HFFc6 (cell line): ENCODE measurements around the gene CNTLN. TPM values are rescaled to one million over a fixed set of nuclear protein-coding genes. Genes with fewer than 3 reads are reported as not detected.
"Not testable (repeated sequence)": the region's sequence is repeated elsewhere in the genome, so short reads cannot be mapped to it uniquely, and the experiment has no call there.

ENCODE experiments used
- DNase-seq: peaks from one replicate; pipeline ENCODE4 v3.0.0-alpha.2; 2018
- H3K27ac Mint-ChIP-seq: 2 replicates; pipeline ENCODE4 v1.8.0; 2020; ENCODE audit warnings: mild to moderate bottlenecking, mixed read lengths
- H3K27me3 Mint-ChIP-seq: 2 replicates; pipeline ENCODE4 v1.8.0; 2021; ENCODE audit warnings: mild to moderate bottlenecking, moderate library complexity, mixed read lengths; ENCODE audit not compliant: insufficient read depth
- H3K36me3 Mint-ChIP-seq: 2 replicates; pipeline ENCODE4 v1.8.0; 2021; ENCODE audit warnings: low read depth, mixed read lengths
- H3K4me1 Mint-ChIP-seq: 2 replicates; pipeline ENCODE4 v1.8.0; 2020; ENCODE audit warnings: low read depth, mixed read lengths
- H3K4me3 Mint-ChIP-seq: 2 replicates; pipeline ENCODE4 v1.8.0; 2020; ENCODE audit warnings: mild to moderate bottlenecking, moderate library complexity, mixed read lengths
- H3K9me3 Mint-ChIP-seq: 2 replicates; pipeline ENCODE4 v1.8.0; 2020; ENCODE audit warnings: mild to moderate bottlenecking, mixed read lengths
- total RNA-seq, 6 experiments: library from RNA; stranded (reverse); fragmentation: NEBNext Ultra II Directional; extraction: Animal tissue kit (Norgen Biotek cat#: 25700); gene quantifications; 2 replicates in 1 of 6; 3 replicates in 5 of 6; pipeline ENCODE4 v1.2.3, GENCODE V29; 2021
- TF ChIP-seq, protein P1 (sequence below): fragments of 200-600 bp; sonication (generic); IDR thresholded peaks from 2 replicates; pipeline ENCODE4 v1.5.0; 2021; ENCODE audit warnings: antibody characterized with exemption, mild to moderate bottlenecking

CNTLN gene
- total RNA-seq, 6 experiments from 2014 or later, result 4.9 to 9.0 (median 8.6) TPM

DNA sequence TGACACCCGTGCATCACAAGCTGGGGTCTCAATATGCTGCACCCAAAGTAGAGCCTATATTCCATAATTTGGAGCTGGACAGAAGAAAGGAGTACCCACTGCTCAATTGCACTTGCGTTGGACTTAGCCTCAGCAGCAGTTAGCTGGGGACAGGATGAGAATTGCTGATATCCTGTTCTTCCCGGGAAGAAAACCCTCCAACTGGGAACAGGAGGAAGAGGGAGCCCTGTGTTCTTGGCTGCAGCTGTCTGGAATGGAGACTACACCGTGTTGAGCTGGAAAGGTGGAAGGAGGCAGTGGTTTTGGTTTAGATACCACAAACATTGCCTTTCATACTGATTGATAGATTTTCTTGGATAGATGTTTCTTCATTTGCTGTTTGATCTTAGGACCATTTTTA, 24.6 kb downstream of the CNTLN start:
- Mint-ChIP-seq H3K36me3 (peaks cover 21% of the 10 kb centered on the region), H3K4me1 (no peaks in the 10 kb centered on the region), H3K27me3 (no peaks in the 10 kb centered on the region), H3K27ac (no peak overlapping the region), H3K9me3 (no peaks in the 10 kb centered on the region), H3K4me3 (no peak overlapping the region)
- TF ChIP-seq, protein P1, sequence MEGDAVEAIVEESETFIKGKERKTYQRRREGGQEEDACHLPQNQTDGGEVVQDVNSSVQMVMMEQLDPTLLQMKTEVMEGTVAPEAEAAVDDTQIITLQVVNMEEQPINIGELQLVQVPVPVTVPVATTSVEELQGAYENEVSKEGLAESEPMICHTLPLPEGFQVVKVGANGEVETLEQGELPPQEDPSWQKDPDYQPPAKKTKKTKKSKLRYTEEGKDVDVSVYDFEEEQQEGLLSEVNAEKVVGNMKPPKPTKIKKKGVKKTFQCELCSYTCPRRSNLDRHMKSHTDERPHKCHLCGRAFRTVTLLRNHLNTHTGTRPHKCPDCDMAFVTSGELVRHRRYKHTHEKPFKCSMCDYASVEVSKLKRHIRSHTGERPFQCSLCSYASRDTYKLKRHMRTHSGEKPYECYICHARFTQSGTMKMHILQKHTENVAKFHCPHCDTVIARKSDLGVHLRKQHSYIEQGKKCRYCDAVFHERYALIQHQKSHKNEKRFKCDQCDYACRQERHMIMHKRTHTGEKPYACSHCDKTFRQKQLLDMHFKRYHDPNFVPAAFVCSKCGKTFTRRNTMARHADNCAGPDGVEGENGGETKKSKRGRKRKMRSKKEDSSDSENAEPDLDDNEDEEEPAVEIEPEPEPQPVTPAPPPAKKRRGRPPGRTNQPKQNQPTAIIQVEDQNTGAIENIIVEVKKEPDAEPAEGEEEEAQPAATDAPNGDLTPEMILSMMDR, result no peak
- DNase-seq, result no peak

DNA sequence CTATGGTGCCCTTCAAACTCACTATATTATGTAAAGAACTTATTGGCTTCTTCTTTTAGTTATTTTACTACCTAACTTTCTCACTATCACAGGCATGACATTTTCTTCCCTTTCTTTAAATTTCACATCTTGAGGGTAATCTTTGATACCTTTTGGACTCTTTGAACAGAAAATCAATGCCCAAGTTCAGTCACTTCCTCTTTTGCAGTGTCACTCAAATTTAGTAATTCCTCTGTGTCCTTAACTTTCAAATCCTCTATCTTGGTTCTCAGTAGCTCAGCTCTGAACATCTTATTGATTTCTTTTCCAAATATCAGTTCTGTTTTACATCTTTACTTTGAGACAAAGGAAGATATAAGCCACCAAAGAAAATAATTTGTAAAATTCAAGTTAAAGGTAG, 25.5 kb downstream of the CNTLN start:
- H3K27ac Mint-ChIP-seq, result no peak overlapping the region
- no peaks in the 10 kb centered on the region for H3K27me3 Mint-ChIP-seq
- H3K4me3 Mint-ChIP-seq, result no peak overlapping the region
- TF ChIP-seq, protein P1, result no peak
- peaks cover 12% of the 10 kb centered on the region; the same call in 1 of the 2 replicates for H3K36me3 Mint-ChIP-seq
- H3K4me1 Mint-ChIP-seq, result no peaks in the 10 kb centered on the region
- H3K9me3 Mint-ChIP-seq, result no peaks in the 10 kb centered on the region
- no peak for DNase-seq

DNA sequence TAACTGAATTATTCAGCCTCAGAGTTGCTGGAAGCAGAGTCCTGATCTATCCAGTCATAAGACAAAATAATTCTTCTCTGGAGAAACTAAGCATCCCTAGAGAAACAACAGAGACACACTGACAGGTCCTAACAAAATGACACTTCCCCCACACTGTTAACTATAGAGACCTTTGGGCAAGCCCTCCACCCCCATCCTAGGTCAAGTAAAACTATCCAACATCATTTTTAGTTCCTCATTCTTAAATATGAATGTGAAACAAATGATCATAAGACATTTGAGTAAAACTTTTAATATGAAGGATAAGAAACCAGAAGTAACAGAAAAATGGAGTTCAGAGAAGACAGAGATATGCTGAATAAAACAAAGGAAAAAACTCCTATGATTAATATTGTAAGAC, 30.9 kb downstream of the CNTLN start:
- no peak for DNase-seq
- no peaks in the 10 kb centered on the region for H3K4me1 Mint-ChIP-seq
- TF ChIP-seq, protein P1, result no peak
- H3K4me3 Mint-ChIP-seq, result no peak overlapping the region
- H3K9me3 Mint-ChIP-seq, result peaks cover 7% of the 10 kb centered on the region; the same call in 1 of the 2 replicates
- H3K27me3 Mint-ChIP-seq, result no peaks in the 10 kb centered on the region
- H3K36me3 Mint-ChIP-seq, result peaks cover 23% of the 10 kb centered on the region
- H3K27ac Mint-ChIP-seq, result no peak overlapping the region

DNA sequence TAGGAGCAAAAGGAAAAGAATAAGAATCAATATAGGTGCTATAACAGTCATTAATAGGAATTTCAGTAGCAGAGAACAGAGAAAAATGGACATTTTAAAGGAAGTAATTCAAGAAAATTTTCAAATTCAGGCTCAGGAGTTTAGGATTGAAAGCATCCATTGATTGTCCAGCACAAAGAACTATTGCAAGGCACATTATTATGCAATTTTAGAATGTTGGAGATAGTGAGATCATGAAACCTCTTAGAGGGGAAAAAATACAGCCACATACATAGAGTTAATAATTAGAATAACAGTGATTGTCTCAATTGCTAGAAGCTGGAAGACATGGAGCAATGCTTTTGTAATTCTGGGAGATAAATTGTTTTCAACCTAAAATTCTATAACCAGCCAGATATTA, 31.5 kb downstream of the CNTLN start:
- Mint-ChIP-seq H3K27me3 (no peaks in the 10 kb centered on the region), H3K4me1 (no peaks in the 10 kb centered on the region), H3K27ac (no peak overlapping the region), H3K9me3 (peaks cover 7% of the 10 kb centered on the region; the same call in 1 of the 2 replicates), H3K36me3 (peaks cover 23% of the 10 kb centered on the region), H3K4me3 (no peak overlapping the region)
- DNase-seq, result no peak
- TF ChIP-seq, protein P1, result no peak

DNA sequence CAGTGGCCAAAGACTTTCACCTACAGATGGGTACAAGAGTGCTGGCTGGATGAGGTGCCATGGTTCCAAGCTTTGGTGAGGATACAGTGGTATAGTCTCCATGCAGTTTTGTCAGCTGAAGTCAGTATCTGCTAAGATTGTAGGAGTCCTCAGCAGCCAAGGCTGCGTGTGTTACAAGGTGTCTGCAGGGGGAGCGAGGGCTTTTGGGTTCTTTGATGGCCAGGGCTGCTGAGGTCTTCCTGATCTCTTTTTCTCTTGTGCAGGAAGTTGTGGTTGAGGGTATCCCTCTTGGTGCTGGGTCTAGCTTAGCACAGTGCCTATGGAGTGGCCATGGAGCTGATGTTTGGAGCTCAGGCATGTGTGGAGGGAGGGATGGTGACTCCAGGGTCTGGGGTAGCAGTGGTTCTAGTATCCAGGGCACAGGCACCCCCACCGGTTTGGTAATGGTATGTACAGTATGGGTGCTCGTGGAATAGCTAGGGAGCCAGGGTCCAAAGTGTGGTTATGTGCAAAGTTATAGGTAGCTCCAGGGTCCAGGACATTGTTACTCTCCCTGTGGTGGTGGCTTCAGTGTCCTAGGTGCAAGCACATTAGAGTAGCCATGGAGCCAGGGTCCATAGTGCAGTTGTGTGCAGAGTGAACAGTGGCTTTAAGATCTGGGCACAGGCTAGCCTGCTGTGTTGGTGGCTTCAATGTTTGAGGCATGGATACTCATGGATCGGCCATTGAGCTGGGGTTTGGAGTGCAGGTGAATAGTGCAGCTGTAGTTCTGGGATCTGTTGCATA, 36.7 kb downstream of the CNTLN start:
- no peak for DNase-seq
- Mint-ChIP-seq H3K27me3 (no peaks in the 10 kb centered on the region), H3K27ac (no peak overlapping the region), H3K4me3 (no peak overlapping the region), H3K4me1 (no peaks in the 10 kb centered on the region), H3K9me3 (peaks cover 7% of the 10 kb centered on the region; the same call in 1 of the 2 replicates), H3K36me3 (peaks cover 23% of the 10 kb centered on the region)
- TF ChIP-seq, protein P1, result no peak

DNA sequence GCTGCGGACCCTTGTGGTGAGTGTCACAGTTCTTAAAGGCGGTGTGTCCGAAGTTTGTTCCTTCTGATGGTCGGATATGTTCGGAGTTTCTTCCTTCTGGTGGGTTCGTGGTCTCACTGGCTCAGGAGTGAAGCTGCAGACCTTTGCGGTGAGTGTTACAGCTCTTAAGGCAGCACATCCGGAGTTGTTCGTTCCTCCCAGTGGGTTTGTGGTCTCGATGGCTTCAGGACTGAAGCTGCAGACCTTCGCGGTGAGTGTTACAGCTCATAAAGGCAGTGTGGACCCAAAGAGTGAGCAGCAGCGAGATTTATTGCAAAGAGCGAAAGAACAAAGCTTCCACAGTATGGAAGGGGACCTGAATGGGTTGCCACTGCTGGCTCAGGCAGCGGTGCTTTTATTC, 42.7 kb downstream of the CNTLN start:
- not testable (repeated sequence) for H3K27me3 Mint-ChIP-seq, H3K4me1 Mint-ChIP-seq, H3K4me3 Mint-ChIP-seq, H3K27ac Mint-ChIP-seq, DNase-seq
- peaks cover 16% of the 10 kb centered on the region for H3K36me3 Mint-ChIP-seq
- peaks cover 16% of the 10 kb centered on the region for H3K9me3 Mint-ChIP-seq
